Measurements from ENCODE around the gene BIRC7.

Gene BIRC7

DNA sequence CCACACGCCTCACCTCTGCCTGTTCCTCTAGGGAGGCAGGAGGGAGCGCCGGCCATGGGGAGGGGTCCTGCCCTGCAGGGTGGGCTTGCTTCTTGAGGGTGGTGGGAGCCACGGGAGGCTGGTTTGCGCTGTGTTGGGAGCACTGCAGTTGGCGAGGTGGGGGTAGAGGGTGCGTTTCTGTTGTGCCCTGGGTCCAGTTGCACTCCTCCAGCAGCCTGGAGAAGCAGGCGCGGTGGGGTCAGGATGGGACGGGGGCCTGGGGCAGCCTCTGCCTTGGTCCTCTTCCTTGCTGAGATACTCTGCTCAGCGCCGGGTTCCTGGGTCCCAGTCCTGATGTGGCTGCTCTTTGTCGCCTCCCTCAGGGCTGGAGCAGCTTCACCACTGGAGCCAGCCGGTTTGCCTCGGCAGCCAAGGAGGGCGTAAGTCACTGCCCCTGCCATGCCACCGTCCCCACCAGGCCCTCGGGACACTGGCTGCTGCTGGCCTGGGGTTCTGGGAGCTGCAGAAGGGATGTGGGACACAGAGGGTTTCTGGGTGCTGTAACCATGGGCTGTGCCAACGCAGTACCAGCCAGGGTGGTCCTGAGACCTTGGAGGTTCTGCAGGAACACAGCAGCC is 45.3 kb downstream of the BIRC7 start:
- peak; percentile 48 for DNase-seq (ENCODE audit: low read depth, low spot score)

DNA sequence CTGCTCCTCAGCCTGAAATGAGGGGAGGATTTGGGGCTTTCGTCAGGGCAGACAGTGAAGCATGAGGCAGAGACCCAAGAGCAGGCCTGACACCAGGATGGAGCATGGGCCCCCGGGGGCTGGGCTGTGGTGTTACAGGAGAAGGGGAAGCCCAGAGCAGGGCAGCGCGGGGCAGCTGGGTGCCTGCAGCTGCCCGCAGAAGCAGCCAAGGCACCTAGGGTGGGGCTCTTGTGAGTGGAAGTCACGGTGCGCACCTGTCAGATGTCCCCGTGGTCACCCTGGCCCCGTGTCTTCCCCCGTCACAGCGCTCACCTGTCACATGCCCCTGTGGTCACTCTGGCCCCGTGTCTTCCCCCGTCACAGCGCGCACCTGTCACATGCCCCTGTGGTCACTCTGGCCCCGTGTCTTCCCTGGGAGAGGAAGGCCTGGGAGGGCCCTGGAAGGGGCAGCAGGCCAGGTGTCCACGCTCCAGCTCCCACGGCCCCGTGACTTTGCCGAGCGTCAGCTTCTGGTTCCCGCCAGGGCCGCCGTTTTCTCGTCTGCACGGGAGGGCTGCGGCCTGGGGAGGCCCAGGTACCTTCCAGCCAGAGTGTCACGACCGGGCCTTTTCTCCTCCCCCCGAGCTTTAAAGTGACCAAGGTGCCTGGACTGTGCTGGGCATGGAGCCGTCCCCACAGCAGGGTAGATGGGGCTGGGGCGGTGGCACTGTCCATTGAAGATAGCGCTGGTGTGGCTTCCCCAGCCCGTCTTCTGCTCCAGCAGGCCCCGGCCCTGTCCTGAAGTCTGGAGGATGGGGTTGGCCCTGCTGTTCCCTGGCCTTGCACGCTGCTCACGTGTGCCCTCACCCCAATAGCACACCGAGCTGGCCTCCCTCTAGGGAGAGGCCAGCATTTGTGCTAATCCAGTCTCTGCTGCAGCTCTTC is 46.3 kb downstream of the BIRC7 start:
- no peak for DNase-seq (ENCODE audit: low read depth, low spot score)

DNA sequence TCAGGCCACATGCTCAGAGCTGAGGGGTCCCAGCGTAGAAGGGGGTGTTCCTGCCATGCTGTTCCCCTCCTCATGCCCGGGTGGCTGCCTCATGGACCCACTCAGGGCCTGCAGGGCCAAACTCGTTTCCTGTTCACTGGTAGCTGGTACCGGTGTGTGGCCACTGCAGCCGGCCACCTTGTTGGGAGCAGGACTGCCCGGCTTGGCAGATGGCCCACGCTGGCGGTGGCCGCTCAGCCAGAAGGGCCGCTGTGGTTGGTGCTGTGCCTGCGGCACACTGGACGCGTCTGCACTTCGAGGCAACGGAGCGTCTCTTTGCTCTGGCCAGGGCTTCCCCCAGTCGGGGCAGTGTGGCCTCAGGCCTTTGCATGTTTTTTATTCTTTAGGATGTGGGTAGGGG is 47.2 kb downstream of the BIRC7 start:
- DNase-seq (ENCODE audit: low read depth, low spot score) = no peak

DNA sequence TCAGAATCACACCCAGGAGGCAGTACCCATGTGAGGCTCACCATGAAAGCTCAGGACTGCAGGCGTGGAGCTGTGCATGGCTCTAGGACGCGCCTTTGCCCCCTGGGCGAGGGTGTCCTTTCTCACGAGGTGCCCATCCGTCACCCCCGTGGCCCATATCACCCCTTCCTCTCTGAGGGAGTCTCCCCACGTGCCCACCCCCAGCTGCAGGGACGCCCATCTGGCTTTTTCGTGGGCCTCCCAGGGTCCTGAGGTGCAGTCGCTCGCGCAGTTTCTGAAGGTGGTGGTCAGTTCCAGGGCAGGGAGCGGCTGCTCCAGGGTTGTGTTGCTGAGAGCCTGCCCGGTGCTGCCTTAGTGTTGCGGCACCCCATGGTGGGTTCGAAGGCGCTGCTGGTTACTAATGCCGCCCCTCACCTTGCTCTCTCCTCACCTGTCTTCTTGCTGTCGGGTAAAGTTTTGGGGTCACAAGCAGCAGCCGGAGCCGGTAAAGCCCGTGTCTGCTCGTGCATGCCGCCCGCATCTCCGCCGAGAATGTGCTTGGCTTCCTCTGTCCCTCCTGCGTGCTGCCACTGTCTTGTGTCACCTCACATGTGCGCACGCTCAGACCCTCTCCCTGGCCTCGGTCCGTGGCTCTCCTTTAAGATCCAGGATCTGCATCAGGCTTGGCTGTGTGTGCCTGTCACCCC is 47.8 kb downstream of the BIRC7 start:
- no peak for DNase-seq (ENCODE audit: low read depth, low spot score)

DNA sequence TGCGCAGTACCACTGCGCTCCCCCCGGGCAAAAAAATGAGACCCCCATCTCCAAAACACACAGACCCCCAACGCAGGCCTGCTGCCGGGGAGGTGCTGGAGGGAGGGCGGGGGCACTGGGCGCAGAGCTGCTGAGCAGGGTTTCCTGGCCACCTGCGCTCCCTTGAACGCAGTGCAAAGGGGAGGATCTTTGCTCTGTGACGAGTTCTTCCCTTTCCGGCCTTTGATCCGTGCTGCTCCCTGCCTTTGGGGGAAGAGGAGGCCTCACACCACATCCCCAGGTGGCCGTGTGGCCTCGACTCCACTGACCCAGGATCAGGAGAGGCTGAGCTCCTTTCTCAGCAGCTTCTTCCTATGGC is 48.4 kb downstream of the BIRC7 start:
- no peak for DNase-seq (ENCODE audit: low read depth, low spot score)

DNA sequence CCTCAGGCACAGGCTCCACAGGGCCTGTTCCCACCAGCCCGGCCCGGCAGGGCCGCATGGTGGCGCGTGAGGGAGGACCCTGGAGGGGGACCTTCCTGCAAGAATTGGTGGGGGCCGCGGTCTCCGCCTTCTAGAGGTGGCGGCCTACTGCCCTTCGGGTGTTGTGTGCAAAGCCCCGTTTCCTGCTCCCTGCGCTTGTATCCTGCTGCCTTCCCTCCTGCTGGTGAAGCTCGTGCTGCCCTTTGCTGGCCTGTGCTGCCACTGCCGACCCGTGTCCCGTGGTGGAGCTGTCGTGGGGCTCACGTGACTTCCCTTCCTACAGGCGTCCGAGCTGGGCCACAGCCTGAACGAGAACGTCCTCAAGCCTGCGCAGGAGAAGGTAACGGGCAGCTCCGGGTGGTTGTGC is 48.8 kb downstream of the BIRC7 start:
- DNase-seq (ENCODE audit: low read depth, low spot score) = no peak

DNA sequence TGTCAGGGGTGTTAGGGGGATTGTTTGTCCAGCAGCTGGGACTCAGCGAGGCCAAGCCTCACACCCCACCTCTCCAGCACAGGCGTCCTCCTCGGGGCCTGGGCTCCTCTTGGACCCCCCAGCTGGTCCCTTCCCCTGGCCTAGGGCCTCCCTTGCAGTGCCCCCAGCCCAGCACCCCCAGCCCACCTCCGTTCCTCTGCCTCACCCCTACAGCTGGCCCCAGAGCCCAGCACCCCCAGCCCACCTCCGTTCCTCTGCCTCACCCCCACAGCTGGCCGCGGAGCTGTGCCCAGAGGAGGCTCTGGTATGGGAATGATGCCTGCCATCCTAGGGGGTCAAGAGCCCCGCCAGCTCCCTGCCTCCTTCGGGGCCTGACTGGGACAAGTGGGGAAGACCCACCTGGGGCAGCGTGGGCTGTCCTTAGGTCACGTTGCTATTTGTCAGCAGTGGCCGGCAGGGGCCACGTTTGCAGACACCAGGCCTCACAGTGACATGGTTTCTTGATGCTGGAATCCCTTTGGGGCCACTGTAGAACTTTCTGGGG is 49.3 kb downstream of the BIRC7 start:
- no peak for DNase-seq (ENCODE audit: low read depth, low spot score)

DNA sequence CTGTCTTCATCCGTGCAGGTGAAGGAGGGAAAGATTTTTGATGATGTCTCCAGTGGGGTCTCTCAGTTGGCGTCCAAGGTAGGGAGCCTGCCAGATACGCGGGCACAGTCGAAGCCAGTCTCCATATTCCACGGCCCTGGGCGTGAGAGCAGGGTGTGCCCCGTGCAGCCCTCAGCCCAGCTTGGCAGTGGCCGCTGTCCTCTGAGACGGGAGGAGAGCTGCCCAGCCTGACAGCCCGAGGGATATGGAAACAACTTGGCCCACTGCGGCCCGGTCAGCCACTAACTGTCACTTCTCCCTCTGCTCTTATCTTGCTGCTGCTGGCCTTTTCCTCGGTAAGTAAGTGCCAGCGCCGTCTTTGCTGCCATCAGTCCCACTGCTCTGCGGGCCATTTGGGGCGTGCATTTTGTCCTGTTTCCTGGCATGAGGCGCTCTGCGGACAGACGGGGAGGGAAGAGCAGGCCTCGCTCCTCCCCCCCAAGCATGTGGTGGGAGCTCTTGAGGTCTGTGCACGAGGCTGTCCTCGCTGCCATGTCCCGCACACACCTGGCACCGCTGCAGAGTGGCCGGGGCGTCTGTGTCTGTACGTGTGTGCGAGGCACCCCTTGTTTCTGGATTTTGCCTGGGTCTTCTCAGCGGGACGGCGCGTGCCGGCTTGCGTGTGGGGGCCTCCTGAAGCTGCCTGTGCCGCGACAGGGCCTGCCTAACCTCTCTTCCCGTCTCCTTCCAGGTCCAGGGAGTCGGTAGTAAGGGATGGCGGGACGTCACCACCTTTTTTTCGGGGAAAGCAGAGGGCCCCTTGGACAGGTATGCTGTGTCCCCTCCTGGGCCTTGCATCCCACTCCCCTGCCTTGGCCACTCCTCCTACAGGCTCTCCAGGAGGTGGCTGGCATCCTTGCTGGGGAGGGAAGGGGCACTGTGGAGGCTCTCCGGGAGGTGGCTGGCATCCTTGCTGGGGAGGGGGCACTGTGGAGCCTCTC is 50.2 kb downstream of the BIRC7 start:
- no peak for DNase-seq (ENCODE audit: low read depth, low spot score)

DNA sequence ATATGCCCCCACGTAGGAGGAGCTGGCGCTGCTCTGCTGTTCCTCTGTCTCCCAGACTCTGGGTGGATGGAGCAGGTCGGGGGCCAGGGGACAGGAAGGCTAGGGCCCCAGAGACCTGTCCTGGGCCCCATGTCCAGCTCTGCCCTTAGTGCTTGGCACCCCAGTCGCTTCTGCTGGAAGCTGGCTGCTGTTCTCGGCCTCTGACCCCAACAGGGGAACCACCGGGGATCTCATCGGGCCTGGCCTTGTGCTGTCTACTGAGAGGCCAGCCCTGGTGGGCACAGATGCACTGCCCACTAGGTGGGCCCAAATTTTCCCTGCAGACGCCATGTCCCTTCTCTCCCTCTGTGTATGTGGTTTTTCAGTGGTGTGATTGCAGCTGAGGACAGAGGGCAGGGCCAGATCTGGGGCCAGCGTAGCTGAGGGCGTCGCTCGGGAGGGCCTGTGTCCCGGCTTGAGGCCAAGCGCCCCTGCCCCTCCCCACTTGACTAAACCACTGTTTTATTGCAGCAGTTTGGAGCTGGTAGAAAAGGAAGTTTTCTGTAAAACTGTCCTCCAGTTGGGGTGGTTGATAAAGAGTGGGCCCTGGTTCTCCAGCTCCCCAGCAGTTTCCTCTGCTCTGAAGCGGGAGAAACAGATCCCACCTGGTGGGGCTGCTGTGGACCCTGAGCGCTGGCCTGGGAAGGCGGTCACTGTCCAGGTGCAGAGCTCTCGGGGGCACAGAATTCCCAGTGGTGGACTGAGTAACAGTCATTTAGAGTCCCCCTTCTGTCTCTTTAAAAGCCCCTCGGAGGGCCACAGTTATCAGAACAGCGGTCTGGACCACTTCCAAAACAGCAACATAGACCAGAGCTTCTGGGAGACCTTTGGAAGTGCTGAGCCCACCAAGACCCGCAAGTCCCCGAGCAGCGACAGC is 51.3 kb downstream of the BIRC7 start:
- DNase-seq (ENCODE audit: low read depth, low spot score) = no peak

DNA sequence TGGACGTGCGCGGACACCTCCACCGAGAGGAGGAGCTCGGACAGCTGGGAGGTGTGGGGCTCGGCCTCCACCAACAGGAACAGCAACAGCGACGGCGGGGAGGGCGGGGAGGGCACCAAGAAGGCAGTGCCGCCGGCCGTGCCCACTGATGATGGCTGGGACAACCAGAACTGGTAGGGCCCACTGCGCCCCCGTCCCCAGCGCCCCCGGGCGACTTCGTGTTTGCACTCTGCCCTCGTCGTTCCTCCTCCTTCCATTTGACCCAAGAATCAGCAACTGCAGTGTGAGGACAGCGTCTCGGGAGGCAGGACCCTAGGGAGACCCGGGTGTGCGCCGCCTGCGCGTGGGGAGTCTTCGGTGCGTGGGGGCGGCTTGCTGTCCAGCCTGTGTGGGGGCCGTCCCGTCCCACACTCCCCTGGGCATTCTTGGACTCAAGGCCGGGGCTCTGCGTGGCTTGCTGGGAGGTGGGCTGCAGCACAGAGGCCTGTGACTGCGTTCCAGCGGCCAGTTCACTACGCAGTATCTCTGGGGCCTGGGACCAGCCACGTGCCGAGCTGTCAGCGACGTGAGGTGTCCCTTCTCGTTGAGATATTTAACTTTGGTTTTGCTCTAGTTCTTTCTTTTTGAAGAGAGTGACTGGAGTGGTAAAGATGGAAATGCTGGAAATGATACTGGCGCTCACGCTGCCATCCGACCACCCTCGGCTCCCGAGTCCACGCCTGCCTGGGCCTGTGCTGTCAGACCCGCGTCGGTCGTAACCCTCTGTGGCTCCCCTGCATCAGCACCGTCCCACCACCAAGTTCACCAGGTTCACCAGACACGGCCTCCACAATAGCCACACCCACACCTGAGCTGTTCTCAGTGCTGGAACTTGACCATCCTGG is 52.2 kb downstream of the BIRC7 start:
- DNase-seq (ENCODE audit: low read depth, low spot score) = no peak

DNA sequence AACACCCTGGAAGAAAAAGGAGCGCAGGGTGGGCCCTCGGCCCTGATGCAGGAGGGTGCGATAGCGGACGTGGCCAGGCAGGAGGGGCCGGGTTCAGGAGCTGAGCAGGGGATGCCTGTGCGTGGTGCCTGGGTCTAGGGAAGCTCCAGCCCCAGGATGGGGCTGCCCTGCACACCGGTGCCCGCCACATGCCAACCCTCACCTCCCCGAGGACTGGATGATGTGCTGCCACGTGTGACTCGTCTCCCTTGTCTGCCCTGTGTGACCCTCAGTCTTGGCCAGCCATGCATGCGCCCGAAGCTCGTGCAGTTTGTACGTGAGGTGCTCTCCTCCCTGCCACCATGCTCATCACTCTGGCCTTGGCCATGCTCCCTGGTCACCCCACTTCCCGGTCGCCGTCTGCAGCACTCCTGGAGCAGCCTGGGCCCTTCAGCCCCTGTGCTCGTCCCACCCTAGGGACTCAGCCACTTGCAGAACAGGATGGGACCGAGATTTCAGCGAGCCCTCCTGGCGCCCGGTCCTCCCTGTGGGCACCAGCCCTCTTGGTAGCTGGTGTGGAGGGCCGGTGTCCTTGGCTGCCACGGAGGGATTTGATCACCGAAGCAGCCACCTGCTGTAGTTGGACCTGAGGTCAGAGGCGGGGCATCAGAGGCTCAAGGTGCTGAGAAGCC is 53.0 kb downstream of the BIRC7 start:
- no peak for DNase-seq (ENCODE audit: low read depth, low spot score)

DNA sequence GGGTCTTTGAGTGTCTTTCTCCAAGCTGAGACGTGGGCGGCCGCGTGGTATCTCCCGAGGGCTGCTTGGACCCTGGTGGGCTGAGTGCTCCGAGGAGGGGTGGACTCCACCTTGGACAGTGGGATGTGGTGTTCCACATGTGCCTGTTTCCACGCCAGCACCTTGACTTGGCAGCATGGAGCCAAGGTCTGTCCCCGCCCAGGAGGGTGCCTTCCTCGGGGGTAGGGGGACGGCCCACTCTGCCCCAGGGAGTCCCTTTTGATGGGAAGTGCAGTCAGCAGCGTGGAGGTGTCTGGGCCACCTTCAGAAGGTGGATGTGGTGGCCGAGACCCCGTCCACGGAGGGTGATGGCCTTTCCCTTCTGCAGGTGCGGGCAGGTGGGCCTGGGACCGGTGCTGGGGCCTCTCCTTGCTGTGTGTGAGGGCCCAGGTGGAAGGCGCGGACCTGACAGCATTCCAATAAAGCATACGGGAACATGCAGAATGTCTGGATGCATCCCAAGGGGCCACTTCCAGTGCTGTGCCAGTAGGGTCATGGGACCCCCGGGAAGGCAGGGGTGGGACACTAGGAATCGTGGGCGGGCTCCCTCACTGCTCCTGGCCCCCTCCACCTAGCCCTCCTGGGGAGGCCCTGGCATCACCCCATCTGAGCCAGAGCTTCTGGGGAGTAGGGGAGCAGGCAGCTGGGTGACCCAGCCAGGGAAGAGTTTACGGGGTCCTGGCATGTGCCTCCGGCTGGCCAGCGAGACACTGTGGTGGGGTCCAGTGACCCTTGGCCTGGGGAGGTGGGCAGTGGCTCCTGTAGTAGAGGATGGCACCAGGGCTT is 53.8 kb downstream of the BIRC7 start:
- no peak for DNase-seq (ENCODE audit: low read depth, low spot score)

Data from ELF-1 (cell line).